ENCODE data around the gene GOLGA1.

DNA sequence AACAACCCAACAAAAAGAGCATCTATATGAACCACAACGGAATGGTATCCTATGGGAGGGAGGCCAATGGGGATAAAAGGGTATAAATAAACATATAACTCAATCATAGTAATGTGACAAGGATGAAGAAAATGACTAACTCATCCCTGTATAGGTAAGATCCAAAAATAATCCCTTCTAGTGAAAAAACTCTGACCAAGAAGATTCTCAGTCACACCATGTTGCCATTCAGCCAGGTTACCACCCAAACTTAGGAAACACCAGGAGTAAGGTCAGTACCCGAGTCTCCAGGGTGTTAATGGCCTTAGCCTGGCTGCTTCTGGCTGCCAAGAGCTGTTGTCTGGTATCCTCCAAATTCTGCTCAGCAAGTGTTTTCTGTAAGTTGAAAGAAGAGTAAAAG lies 32.8 kb downstream of the GOLGA1 start:
- no peak for TF ChIP-seq GATA2 (IDR thresholded peaks at IDR 0.05; ENCODE audit: low read depth, low read length)
- TF ChIP-seq GATA3 (IDR thresholded peaks at IDR 0.05; ENCODE audit: low read depth, low read length) = no peak
